Measurements from ENCODE around the gene MAST3.

The MAST3 gene

GRCh38 chr19:18161636-18162002 lies 64.0 kb downstream of the MAST3 start:
- no peak for FAIRE-seq

- FAIRE-seq: no peak
Observed at GRCh38 chr19:18164072-18164471, 66.5 kb downstream of the MAST3 start.

GRCh38 chr19:18165794-18166544 lies 68.4 kb downstream of the MAST3 start:
- no peak for FAIRE-seq

DNA sequence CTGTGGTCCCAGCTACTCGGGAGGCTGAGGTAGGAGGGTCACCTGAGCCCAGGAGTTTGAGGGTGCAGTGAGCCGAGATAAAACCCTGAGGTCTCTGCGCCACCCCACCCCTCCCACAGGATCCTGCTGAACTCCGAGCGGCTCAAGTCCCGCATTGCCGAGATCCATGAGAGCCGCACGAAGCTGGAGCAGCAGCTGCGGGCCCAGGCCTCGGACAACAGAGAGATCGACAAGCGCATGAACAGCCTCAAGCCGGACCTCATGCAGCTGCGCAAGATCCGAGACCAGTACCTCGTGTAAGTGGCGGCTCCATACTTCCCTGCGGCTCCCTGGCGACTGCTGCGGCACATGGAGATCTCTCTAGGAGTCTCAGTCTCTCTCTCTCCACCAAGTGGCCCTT lies 69.4 kb downstream of the MAST3 start:
- FAIRE-seq: no peak

DNA sequence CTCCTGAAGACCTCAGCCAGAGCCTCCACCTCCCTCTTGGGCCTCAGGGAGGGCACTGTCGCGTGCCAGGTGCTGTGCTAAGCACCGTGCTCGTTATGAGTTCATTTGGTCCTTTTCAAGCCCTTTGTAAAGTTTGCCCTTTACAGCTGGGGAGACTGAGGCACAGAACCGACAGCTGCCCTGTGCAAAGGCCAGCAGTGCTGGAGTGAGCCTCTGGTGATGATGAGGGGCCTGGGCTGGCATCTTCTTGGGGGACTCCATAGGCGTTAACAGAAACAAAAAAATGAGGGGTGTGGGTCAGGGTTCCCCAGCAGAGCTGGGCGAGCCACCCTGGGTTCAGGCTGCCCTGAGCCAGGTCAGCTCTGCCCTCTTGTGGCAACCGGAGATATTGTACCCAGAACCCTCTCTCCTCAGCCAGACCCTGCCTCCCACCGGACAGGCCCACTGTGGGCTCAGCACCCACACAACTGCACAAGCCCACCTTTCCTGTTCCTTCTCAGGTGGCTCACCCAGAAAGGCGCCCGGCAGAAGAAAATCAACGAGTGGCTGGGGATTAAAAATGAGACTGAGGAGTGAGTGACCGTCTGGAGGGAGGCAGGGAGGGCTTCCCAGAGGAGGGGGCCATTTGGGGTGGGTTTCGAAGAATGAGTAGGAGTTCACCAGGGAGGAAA lies 70.5 kb downstream of the MAST3 start:
- no peak for FAIRE-seq

GRCh38 chr19:18168673-18169381 lies 71.2 kb downstream of the MAST3 start:
- no peak for FAIRE-seq

DNA sequence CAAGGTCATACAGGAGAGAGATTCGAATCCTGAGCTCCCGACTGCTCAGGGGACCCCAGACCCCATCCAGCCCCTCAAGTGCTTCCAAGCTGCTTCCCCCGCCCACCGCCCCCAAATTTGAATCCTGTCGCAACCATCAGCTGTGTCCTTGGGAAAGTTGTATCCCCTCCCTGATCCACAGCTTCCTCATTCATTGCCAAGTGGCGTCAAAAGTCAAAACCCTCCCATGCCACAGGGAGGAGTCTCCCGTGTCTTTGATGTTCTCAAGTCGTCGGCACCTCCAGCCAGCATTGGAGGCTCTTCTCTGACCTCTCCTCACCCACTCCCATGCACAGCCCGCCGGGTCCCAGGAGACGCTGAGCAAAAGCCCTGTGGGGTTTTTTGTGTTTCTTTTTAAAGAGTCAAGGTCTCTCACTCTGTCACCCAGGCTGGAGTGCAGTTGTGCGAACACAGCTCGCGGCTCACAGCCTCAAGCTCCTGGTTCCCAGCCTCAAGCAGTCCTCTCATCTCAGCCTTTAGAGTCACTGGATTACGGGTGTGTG lies 73.2 kb downstream of the MAST3 start:
- FAIRE-seq: no peak

DNA sequence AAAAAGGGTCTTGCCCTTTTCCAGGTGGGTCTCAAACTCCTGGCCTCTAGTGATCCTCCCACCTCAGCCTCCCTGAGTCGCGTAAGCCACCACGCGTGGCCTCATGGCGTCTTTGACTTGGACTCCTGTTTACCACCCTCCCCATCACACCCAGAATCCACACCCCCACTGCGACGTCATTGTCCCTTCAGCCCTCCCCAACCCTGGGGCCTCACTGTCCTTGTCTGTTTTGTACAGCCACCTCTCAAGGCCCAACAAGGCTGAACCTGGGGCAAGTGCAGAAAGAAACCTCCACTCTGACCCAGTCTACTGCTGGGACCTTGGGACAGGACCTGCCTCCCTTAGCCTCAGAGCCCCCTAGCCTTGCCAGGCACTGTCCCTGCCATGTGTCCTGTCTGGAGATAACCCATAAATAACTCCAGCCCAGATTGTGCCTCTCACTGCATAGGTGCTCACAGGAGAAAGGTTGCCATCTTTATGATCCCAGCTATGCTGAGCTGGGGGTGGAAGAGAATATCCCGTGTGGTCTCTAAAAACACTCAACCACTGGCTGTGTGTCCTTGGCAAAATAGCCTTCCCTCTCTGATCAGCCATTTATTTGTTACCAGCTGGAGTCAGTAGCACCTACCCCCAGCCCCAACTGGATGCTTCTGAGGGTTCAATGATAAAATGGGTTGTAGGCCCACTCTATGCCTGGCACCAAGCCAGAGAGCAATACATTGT lies 74.2 kb downstream of the MAST3 start:
- no peak for FAIRE-seq

GRCh38 chr19:18172331-18173053 lies 74.9 kb downstream of the MAST3 start:
- no peak for FAIRE-seq

GRCh38 chr19:18173054-18173571 lies 75.5 kb downstream of the MAST3 start:
- FAIRE-seq: no peak

- no peak for FAIRE-seq
Observed at GRCh38 chr19:18173572-18174288, 76.2 kb downstream of the MAST3 start, which contains the start of gene IFI30. Gene IFI30 (plus strand): TSS chr19:18173813. CDS start chr19:18173842, 29 bp downstream.

GRCh38 chr19:18174983-18175382 lies 77.4 kb downstream of the MAST3 start:
- FAIRE-seq: no peak

DNA sequence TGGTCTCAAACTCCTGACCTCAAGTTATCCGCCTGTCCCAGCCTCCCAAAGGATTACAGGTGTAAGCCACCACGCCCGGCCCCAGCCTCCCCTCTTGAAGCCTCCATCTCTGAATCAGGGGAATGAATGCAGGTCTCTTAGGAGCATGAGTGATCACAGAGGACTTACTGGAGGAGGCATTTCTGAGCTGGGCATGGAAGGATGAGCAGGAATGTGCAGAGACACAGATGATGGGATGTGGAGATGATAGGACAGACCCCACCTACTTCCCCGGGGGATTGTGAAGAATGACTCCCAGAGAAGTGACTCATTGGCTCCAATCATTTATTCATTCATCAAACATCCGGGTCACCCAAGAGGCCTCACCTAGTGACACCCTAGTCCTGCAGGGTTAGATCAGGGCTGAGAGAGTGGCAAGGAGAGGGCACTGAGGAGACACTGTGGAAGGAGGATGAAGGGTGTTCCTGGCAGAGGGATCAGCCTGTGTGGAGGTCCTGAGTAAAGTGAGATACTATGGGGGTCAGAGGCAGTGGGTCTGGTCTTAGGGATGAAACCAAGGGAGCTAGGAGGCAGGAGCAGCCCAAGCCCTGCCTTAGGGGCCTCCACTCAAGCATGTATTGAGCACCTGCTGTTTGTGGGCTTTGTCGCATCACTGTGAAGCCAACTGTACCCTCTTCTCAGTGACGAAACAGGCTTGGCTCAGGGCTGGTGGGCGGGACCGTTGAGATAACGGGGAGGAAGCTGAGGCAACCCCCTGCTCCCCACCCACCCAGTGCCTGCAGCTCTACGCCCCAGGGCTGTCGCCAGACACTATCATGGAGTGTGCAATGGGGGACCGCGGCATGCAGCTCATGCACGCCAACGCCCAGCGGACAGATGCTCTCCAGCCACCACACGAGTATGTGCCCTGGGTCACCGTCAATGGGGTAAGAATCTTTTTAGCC lies 79.1 kb downstream of the MAST3 start:
- no peak for FAIRE-seq

DNA sequence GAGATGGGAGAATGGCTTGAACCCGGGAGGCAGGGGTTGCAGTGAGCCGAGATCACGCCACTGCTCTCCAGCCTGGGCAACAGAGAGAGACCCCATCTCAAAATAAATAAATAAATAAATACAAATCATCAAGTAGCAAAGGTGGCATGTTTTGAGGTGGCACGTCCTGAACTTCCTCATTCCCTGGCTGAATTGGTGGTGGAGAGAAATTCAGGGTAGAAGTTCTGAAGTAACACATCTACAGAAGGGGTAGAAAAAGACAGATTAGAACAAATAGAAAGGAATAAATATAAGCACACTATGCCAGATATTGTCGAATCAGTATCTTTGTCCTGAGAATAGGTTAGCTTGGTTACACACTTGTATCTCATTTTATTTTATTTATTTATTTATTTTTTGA lies 82.4 kb downstream of the MAST3 start:
- FAIRE-seq: no peak

- no peak for FAIRE-seq
Observed at GRCh38 chr19:18183529-18183928, 86.0 kb downstream of the MAST3 start.

- no peak for FAIRE-seq
Observed at GRCh38 chr19:18185538-18185937, 88.0 kb downstream of the MAST3 start.

DNA sequence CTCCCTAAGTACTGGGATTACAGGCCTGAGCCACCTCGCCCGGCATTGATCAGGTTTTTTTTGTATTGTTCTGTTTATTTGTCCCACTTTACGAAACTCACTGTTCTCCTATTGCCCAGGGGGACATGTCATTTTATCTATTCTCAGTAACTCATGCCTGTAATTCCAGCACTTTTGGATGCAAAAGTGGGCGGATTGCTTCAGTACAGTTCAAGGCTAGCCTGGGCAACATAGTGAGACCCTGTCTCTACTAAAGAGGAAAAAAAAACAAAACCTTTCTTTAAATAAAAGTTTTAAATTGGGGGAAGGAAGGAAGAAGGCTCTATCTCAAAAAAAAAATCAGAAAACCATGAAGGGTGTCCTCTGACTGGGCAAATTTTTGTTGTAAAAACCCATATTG lies 92.7 kb downstream of the MAST3 start:
- no peak for FAIRE-seq

DNA sequence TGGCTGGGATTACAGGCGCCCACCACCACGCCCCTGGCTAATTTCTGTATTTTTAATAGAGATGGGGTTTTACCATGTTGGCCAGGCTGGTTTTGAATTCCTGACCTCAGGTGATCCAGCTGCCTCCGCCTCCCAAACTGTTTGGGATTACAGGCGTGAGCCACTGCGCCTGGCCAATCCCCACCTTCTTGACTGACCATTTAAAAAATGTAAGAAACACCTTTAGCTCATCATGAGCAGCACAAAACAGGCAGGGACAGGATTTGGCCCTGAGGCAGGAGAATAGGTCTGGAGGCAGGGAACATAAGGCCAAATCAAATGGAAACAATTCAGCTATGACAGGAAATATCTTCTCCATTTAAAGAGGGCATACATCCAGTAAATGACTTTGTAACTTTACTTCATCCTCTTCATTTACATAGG lies 94.1 kb downstream of the MAST3 start:
- FAIRE-seq: no peak

GRCh38 chr19:18192673-18193387 lies 95.3 kb downstream of the MAST3 start, which contains the start of gene MPV17L2:
Gene MPV17L2 (plus strand): TSS chr19:18193218. CDS start chr19:18193282, 64 bp downstream.
- peak; percentile 97 for FAIRE-seq

All from islet of Langerhans (tissue), 1 donor.